Thymus (tissue), 11 donors: ENCODE results near the gene IFNA6. TPM values are rescaled to one million over a fixed set of nuclear protein-coding genes. Genes with fewer than 3 reads are reported as not detected.

Experiments
- DNase-seq, 9 donors: peaks; one replicate each; pipeline ENCODE4 v3.0.0-alpha.2; 2013; ENCODE audit warnings: low spot score in 9 of 9, low read depth in 6 of 9, missing footprints in 1 of 9
- H3K27ac ChIP-seq, 2 donors: one replicate each; pipeline ENCODE4 v1.5.1; 2013; ENCODE audit warnings: control low read depth in 1 of 2, low read depth in 1 of 2, low read length in 1 of 2, mild to moderate bottlenecking in 1 of 2, moderate library complexity in 1 of 2
- H3K27me3 ChIP-seq, 2 donors: one replicate each; pipeline ENCODE4 v1.5.1; 2013; ENCODE audit warnings: low read length in 1 of 2; ENCODE audit not compliant: control insufficient read depth in 2 of 2, insufficient read depth in 1 of 2
- H3K36me3 ChIP-seq, 2 donors: one replicate each; pipeline ENCODE4 v1.5.1; 2013; ENCODE audit warnings: low read length in 1 of 2, mild to moderate bottlenecking in 1 of 2, moderate library complexity in 1 of 2; ENCODE audit not compliant: control insufficient read depth in 2 of 2, insufficient read depth in 2 of 2
- H3K4me1 ChIP-seq, 2 donors: one replicate each; pipeline ENCODE4 v1.5.1; 2013; ENCODE audit warnings: low read length in 2 of 2; ENCODE audit not compliant: control insufficient read depth in 2 of 2, insufficient read depth in 2 of 2
- H3K4me3 ChIP-seq, 2 donors: one replicate each; pipeline ENCODE4 v1.5.1; 2013; ENCODE audit warnings: low read length in 2 of 2, control low read depth in 1 of 2, mild to moderate bottlenecking in 1 of 2
- H3K9me3 ChIP-seq, 2 donors: one replicate each; pipeline ENCODE4 v1.5.1; 2013; ENCODE audit warnings: low read length in 1 of 2, mild to moderate bottlenecking in 1 of 2; ENCODE audit not compliant: control insufficient read depth in 2 of 2, insufficient read depth in 1 of 2
- WGBS: extraction: QIAGEN DNeasy Blood & Tissue Kit; methylation state at CpG from one replicate; pipeline ENCODE4 v1.1.7; 2013; 5-methylcytosine and 5-hydroxymethylcytosine counted together
- polyA plus RNA-seq: library from polyadenylated mRNA; stranded (reverse); fragments of 200-250 nt; gene quantifications from one replicate; pipeline ENCODE4 v1.2.3, GENCODE V29; 2013
- total RNA-seq: library from RNA; stranded (reverse); fragments of 120-200 nt; gene quantifications from one replicate; pipeline ENCODE4 v1.2.4, GENCODE V29; 2013
- donor health status: healthy.

IFNA6 gene
- total and polyA plus RNA-seq, 2 donors, result not detected

DNA sequence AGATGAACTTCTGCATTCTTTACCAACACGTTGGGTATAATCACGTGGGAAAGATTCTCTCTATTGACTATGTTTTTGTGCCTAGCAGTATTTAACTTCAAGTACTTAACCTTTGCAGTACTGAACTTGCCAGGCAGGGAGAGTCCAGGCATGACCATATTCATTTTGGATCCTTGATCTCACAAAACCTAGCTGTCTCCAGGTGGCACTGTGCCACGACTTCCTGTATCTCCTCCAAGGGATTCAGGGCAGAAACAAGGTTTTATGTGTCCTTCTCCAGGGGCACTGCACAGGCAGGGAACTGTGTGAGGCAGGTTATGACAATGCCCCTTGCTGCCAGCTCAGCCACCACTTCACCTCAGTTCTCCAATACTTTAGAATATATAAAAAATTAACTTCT is 33.8 kb downstream of the IFNA6 start:
- H3K27me3 ChIP-seq, result no peaks in the 10 kb centered on the region
- no peak overlapping the region for H3K4me3 ChIP-seq
- no peaks in the 10 kb centered on the region for H3K9me3 ChIP-seq
- 32% methylated on average over 3 of the region's 3 CpGs for WGBS
- no peak for DNase-seq
- peaks cover under 1 to 9% of the 10 kb centered on the region in 2 donors for H3K36me3 ChIP-seq
- no peak overlapping the region for H3K27ac ChIP-seq
- no peaks in the 10 kb centered on the region for H3K4me1 ChIP-seq

- Histone ChIP-seq H3K4me1 (no peaks in the 10 kb centered on the region), H3K9me3 (no peaks in the 10 kb centered on the region), H3K36me3 (peaks cover 0 to 3% of the 10 kb centered on the region in 2 donors), H3K27me3 (no peaks in the 10 kb centered on the region), H3K27ac (no peak overlapping the region), H3K4me3 (no peak overlapping the region)
- no peak for DNase-seq
- 83% methylated on average over 8 of the region's 8 CpGs for WGBS
These were observed 34.5 kb downstream of the IFNA6 start for GRCh38 chr9:21316032-21316842.

DNA sequence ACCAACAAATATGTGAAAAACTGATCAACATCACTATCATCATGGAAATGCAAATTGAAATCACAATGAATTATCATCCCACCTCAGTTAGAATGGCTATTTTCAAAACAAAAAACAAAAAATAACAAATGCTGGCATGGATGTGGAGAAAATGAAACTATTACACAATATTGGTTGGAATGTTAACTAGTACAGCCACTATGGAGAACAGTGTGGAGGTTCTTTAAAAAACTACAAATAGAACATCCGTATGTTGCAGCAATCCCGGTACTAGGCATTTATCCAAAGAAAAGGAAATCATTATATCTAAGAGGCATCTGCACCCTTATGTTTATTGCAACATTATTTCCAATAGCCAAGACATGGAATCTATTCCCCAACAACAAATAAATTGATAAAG is 36.5 kb downstream of the IFNA6 start:
- 98% methylated on average over 2 of the region's 2 CpGs for WGBS
- H3K4me3 ChIP-seq, result no peak overlapping the region
- H3K27me3 ChIP-seq, result no peaks in the 10 kb centered on the region
- H3K36me3 ChIP-seq, result no peaks in the 10 kb centered on the region
- no peaks in the 10 kb centered on the region for H3K4me1 ChIP-seq
- no peaks in the 10 kb centered on the region for H3K9me3 ChIP-seq
- H3K27ac ChIP-seq, result no peak overlapping the region
- DNase-seq, result no peak

DNA sequence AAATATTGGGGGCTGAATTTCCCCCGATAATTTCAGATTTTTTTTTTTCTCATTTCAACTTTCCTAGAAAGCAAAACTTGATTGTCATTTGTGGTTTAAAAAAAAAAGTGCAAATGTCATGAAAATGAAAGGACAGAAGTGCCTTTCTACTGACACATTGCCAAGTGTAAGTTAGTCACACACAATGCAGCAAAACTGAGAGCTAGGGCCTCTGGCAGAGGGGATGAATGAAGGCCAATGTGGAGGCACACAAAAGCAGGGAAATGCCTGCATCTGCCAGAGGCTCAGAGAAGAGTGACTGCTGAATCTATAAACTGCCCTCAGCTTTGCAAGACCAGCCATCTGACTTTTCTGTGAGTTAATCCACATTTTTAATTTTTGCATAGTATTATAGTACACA is 38.8 kb downstream of the IFNA6 start:
- H3K36me3 ChIP-seq, result no peaks in the 10 kb centered on the region
- WGBS, result 50% methylated on average over 1 of the region's 1 CpG

GRCh38 chr9:21305213-21305612 is 45.5 kb downstream of the IFNA6 start, which contains the start of gene IFNA5:
IFNA5 (minus strand) TSS chr9:21305313; CDS start chr9:21305256, 57 bp downstream.
- Histone ChIP-seq H3K36me3 (no peaks in the 10 kb centered on the region), H3K4me3 (no peak within 1 kb of the TSS), H3K9me3 (no peaks in the 10 kb centered on the region), H3K27ac (no peak within 1 kb of the TSS), H3K27me3 (no peaks in the 10 kb centered on the region), H3K4me1 (no peaks in the 10 kb centered on the region)
- 95% methylated on average over 2 of the region's 2 CpGs for WGBS
- no peak for DNase-seq

More for the DNA sequence above, 38.8 kb downstream of the IFNA6 start:
- Histone ChIP-seq H3K4me3 (no peak overlapping the region), H3K27me3 (no peaks in the 10 kb centered on the region), H3K4me1 (no peaks in the 10 kb centered on the region), H3K27ac (no peak overlapping the region), H3K9me3 (no peaks in the 10 kb centered on the region)
- DNase-seq, result no peak

Other genes starting within 250 kb of the IFNA6 start
- gene IFNW1, start 209.1 kb downstream of the IFNA6 start, total RNA-seq, result not detected
- not detected for gene IFNW1, start 209.1 kb downstream of the IFNA6 start, polyA plus RNA-seq
- gene IFNA21, start 184.2 kb downstream of the IFNA6 start, total RNA-seq, result not detected
- 0.02 TPM for gene IFNA21, start 184.2 kb downstream of the IFNA6 start, polyA plus RNA-seq
- not detected for gene IFNA4, start 163.3 kb downstream of the IFNA6 start, total RNA-seq
- gene IFNA4, start 163.3 kb downstream of the IFNA6 start, polyA plus RNA-seq, result not detected
- gene IFNA7, start 148.7 kb downstream of the IFNA6 start, total RNA-seq, result not detected
- gene IFNA7, start 148.7 kb downstream of the IFNA6 start, polyA plus RNA-seq, result not detected
- gene IFNA10, start 143.7 kb downstream of the IFNA6 start, total RNA-seq, result not detected
- gene IFNA10, start 143.7 kb downstream of the IFNA6 start, polyA plus RNA-seq, result not detected
- not detected for gene IFNA16, start 133.6 kb downstream of the IFNA6 start, total RNA-seq
- not detected for gene IFNA16, start 133.6 kb downstream of the IFNA6 start, polyA plus RNA-seq
- not detected for gene IFNA17, start 122.7 kb downstream of the IFNA6 start, total RNA-seq
- not detected for gene IFNA17, start 122.7 kb downstream of the IFNA6 start, polyA plus RNA-seq
- gene IFNA14, start 110.9 kb downstream of the IFNA6 start, total RNA-seq, result not detected
- not detected for gene IFNA14, start 110.9 kb downstream of the IFNA6 start, polyA plus RNA-seq
- gene IFNA5, start 45.6 kb downstream of the IFNA6 start, total RNA-seq, result not detected
- gene IFNA5, start 45.6 kb downstream of the IFNA6 start, polyA plus RNA-seq, result not detected
- 24.8 TPM for gene KLHL9, start 15.5 kb downstream of the IFNA6 start, total RNA-seq
- gene KLHL9, start 15.5 kb downstream of the IFNA6 start, polyA plus RNA-seq, result 14.4 TPM
- gene IFNA13, start 17.2 kb upstream of the IFNA6 start, total RNA-seq, result not detected
- 0.02 TPM for gene IFNA13, start 17.2 kb upstream of the IFNA6 start, polyA plus RNA-seq
- gene IFNA2, start 34.5 kb upstream of the IFNA6 start, total RNA-seq, result not detected
- gene IFNA2, start 34.5 kb upstream of the IFNA6 start, polyA plus RNA-seq, result not detected
- not detected for gene IFNA8, start 58.2 kb upstream of the IFNA6 start, total RNA-seq
- gene IFNA8, start 58.2 kb upstream of the IFNA6 start, polyA plus RNA-seq, result not detected
- not detected for gene IFNA1, start 89.6 kb upstream of the IFNA6 start, total RNA-seq
- 0.05 TPM for gene IFNA1, start 89.6 kb upstream of the IFNA6 start, polyA plus RNA-seq
- gene IFNE, start 131.4 kb upstream of the IFNA6 start, total RNA-seq, result 0.09 TPM
- 0.41 TPM for gene IFNE, start 131.4 kb upstream of the IFNA6 start, polyA plus RNA-seq